GM18867 (cell line): ENCODE measurements around the gene C2CD3.
"Not testable (repeated sequence)": the region's sequence is repeated elsewhere in the genome, so short reads cannot be mapped to it uniquely, and the experiment has no call there.

ENCODE experiments used
- ATAC-seq: cut with Tn5 transposase; IDR thresholded peaks from one replicate; pipeline ENCODE4 v1.9.1; 2021; ENCODE audit warnings: mild to moderate bottlenecking, moderate library complexity; ENCODE audit not compliant: unreplicated experiment

Gene C2CD3

DNA sequence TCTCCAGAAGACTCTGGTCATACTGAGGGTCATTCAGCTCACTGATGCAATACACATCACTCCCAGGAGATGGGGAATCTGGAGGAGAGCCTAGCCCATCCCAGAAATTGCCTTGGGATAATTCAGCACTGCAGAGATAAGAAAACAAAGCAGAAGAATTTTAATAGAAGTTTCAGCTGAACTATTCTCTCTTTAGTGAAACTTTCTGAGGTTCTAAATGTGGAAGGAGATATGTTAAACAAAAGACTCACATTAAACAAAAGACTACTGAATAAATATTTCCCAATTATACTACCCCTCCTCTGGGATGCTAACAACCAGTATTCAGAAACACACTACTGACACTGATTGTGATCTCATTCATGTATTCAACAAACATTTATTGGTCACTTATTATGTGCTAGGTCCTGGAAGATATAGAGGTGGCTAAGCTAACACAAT, 47.8 kb downstream of the C2CD3 start:
- ATAC-seq, result no peak

- ATAC-seq, result no peak
Observed at GRCh38 chr11:74121804-74122203, 49.0 kb downstream of the C2CD3 start.

GRCh38 chr11:74120260-74121035, 50.4 kb downstream of the C2CD3 start:
- not testable (repeated sequence) for ATAC-seq

DNA sequence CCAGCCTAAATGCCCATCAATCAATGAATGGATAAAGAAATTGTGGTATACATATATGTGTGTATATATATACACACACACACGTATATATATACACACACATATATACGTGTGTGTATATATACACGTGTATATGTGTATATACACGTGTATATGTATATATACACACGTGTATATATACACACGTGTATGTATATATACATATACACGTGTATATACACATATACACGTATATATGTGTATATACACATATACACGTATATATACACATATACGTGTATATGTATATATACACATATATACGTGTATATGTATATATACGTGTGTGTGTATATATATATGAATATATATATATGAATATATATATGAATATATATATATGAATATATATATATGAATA, 54.1 kb downstream of the C2CD3 start:
- no peak for ATAC-seq

DNA sequence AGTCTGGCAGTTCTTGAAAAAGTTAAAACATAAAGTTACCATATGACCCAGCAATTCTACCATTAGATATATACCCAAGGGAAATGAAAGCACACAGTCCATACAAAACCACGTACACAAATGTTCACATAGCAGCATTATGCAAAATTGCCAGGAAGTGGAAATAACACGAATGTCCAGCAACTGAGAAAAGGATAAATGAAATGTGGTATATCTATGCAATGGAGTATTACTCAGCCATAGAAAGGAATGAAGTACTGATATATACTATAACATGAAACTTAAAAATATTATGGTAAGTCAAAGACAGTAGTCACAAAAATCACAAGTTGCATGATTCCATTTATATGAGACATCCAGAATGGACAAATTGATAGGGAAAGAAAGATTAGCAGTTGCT, 57.9 kb downstream of the C2CD3 start:
- no peak for ATAC-seq

- no peak for ATAC-seq
Observed at GRCh38 chr11:74106124-74106523, 64.7 kb downstream of the C2CD3 start.

DNA sequence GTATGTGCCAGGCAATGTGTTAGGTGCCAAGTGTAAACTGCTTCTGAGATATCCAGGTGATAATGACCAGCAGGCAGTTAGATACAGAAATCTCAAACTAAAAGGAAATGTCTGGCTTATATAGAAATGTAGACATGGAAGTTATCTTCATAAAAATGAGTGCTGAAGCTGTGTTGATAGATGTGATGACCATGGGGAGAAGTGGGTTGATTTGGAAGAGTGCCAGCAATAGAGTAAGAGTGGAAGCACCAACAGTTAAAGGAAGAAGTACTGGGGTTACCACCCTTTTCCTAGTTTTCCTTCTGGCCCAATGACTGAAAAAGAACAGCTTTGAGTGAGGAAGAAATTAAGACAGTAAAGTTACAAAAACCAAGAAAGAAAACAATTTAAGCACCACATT, 68.5 kb downstream of the C2CD3 start:
- no peak for ATAC-seq

GRCh38 chr11:74100735-74101134, 70.1 kb downstream of the C2CD3 start:
- no peak for ATAC-seq

- ATAC-seq, result no peak
Observed at GRCh38 chr11:74100231-74100630, 70.6 kb downstream of the C2CD3 start.

DNA sequence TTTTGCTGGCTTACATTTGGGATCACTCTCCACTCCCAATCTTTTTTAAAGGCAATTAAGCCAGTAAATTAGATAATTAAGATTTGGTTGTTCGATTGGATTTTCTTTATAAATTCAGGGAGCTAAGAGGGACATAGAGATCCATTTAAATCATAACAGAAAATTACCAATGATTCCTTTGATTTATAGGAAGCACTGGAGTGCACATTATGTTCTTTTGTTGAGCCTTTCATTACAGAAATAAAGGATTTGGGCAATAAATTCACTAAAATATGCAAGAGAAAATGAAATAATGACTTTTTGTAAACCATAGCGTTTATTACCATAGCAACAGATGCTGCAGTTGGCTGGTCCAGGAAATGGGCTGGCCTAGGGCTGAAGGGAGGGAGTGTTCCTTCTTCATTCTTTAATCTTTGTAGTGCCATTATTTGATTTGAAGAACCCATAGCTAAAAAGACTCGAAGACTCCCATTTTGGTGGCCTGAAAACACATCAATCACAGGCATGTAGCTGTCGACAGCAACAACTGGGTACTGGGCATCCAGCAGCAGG, 73.0 kb downstream of the C2CD3 start:
- ATAC-seq, result no peak

- no peak for ATAC-seq
Observed at GRCh38 chr11:74094393-74094792, 76.4 kb downstream of the C2CD3 start.

GRCh38 chr11:74092425-74092824, 78.4 kb downstream of the C2CD3 start:
- no peak for ATAC-seq

DNA sequence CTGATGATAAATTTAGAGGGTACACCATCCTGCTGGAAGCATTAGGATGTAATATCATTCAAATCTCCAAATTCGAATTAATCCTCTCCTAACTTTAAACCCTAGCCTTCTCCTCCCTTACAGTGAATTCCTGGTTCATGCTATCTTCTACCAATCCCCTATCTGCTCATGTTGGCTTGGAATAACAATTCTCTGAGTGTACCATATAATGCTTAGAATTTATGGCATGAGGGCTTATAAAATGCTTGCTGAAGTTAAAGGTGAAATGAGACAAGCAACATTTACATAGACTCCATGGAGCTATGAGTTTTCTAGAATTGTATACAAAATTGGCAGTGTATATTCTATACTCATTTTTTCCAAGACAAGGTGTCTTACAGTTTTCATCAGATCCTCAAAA, 79.3 kb downstream of the C2CD3 start:
- no peak for ATAC-seq

- no peak for ATAC-seq
Observed at GRCh38 chr11:74090701-74091100, 80.1 kb downstream of the C2CD3 start.

DNA sequence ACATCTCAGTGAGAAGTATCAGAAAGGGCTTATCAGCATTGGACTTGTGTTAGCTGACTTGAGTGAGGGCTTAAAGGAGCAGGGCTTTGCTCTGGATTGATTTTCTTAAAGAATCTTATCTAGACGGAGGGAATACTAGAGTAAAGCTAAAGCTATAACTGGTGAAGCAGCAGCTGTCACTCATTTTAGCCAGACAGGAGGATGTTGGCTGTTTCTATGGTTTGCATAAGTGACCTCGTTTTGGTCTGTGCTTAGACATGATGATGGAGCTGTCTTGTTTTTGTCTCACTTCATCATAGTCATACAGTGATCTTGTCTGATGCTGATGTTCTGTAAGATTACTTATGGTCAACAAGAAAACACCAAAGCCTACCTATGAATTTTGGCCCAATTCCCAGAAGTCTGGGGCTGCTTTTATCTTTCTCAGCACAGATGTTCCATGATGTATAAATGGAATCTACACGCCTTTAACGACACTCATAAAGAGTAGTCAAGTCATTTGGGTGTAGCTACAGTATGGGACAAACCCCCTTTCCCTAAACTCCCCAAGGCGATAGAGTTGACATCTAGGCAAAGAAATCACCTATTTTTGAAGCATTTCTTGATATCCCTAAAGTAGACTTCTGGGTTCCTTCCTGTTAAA, 84.4 kb downstream of the C2CD3 start:
- ATAC-seq, result no peak

DNA sequence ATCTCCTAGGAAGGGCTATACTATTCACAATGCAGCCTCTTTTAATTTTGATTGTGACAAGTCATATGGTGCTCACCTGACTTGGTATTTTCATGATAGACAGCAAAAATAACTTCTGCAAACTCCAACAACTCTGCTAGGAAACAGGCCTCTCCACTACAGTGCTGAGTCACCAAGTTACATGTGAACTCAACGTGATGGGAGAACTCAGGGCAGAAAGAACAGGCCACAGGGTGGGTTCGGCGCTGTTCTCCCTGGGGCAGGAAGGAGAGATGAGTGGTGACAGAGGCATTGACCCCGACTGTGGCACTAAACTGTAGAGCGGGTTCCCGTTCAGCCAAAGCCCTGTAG, 85.3 kb downstream of the C2CD3 start:
- ATAC-seq, result no peak

GRCh38 chr11:74084796-74085541, 85.8 kb downstream of the C2CD3 start:
- no peak for ATAC-seq

GRCh38 chr11:74083927-74084326, 86.9 kb downstream of the C2CD3 start:
- ATAC-seq, result not testable (repeated sequence)

- no peak for ATAC-seq
Observed at GRCh38 chr11:74081428-74081827, 89.4 kb downstream of the C2CD3 start.

DNA sequence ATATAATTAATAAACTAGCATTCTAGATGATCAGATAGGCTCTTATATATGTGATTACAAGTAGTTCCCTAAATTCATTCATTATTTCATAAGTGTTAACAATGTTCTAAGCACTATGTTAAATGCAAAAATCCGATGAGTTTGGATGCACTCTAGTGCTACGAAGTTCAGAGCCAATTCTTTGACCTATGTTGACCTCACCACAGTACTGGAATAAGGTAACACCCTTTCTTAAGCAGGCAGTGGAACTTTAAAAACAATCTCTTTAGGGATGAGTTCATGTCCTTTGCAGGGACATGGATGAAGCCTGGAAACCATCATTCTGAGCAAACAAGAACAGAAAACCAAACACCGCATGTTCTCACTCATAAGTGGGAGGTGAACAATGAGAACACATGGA, 93.6 kb downstream of the C2CD3 start:
- ATAC-seq, result no peak

DNA sequence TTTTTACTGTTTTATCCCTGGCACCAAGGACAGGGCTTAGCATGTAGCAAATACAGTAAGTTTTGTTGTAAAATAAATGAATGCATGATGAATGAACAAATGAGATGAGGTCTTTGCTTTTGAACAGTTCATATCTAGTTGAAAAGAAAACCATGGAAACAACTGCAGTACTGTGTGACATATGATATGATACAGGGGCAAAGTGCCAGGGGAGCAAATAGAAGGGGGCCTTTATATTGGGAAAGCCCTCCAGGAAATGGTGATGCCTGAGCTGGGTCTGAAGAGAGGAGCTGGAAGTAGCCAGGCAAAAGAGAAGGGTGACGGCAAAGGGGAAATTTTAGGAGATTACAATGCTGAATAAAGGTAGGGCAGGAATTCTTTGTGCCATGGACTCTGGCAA, 98.1 kb downstream of the C2CD3 start:
- no peak for ATAC-seq

DNA sequence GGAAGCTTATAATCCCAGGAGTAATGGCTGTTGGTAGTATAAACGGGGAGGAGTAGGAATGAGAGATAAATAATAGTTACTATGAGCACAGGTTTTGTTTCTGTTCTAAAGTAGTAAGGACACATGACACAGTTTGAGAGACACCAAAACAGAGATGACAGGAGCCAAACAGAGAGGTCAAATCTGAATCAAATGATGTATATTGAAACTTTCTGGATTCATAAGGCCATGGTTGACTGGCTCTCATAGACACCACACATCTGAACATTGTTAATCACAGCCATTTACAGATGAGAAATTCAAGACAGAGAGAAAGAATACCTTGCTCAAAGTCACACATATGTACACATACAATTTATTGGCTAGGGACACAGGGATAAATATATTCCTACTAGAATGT, 98.5 kb downstream of the C2CD3 start:
- no peak for ATAC-seq
